GM23338 (cell line): ENCODE results near the gene CCDC81. TPM values are rescaled to one million over a fixed set of nuclear protein-coding genes. Genes with fewer than 3 reads are reported as not detected.

ENCODE experiments used
- ATAC-seq: fragments of 200-7000 bp; cut with Tn5 transposase; 3 replicates; pipeline ENCODE4 v1.9.1; 2020
- DNase-seq: peaks from one replicate; pipeline ENCODE4 v3.0.0-alpha.2; 2015; ENCODE audit warnings: low spot score
- H2AFZ ChIP-seq: fragments of 200-600 bp; sonication (generic); 2 replicates; pipeline ENCODE4 v1.8.0; 2016; ENCODE audit warnings: antibody characterized with exemption, mild to moderate bottlenecking, moderate library complexity
- H3F3A ChIP-seq: fragments of 200-600 bp; sonication (generic); replicated peaks from 2 replicates; pipeline ENCODE4 v1.8.0; 2017; ENCODE audit warnings: antibody characterized with exemption, mixed run types, low read depth
- H3K27ac ChIP-seq: fragments of 200-600 bp; sonication (generic); 2 replicates; pipeline ENCODE4 v1.6.1; 2016; ENCODE audit warnings: low read depth
- H3K27me3 ChIP-seq: fragments of 200-600 bp; sonication (generic); 2 replicates; pipeline ENCODE4 v1.8.0; 2016; ENCODE audit warnings: mild to moderate bottlenecking, mixed run types, moderate library complexity; ENCODE audit not compliant: insufficient read depth
- H3K36me3 ChIP-seq: fragments of 200-600 bp; sonication (generic); 2 replicates; pipeline ENCODE4 v1.8.0; 2016; ENCODE audit warnings: mild to moderate bottlenecking; ENCODE audit not compliant: insufficient read depth
- H3K4me1 ChIP-seq: fragments of 200-600 bp; sonication (generic); 2 replicates; pipeline ENCODE4 v1.8.0; 2016; ENCODE audit warnings: mild to moderate bottlenecking, moderate library complexity; ENCODE audit not compliant: insufficient read depth
- H3K4me2 ChIP-seq: fragments of 200-600 bp; sonication (generic); 2 replicates; pipeline ENCODE4 v1.7.1; 2017; ENCODE audit warnings: mixed run types
- H3K4me3 ChIP-seq: fragments of 200-600 bp; sonication (generic); 2 replicates; pipeline ENCODE4 v1.6.1; 2016; ENCODE audit warnings: mixed run types
- H3K79me2 ChIP-seq: fragments of 200-600 bp; sonication (generic); replicated peaks from 2 replicates; pipeline ENCODE4 v1.8.0; 2017; ENCODE audit warnings: mild to moderate bottlenecking; ENCODE audit not compliant: insufficient read depth
- H3K9me2 ChIP-seq: fragments of 200-600 bp; sonication (generic); 2 replicates; pipeline ENCODE4 v1.8.0; 2017; ENCODE audit not compliant: insufficient read depth
- H4K20me1 ChIP-seq: fragments of 200-600 bp; sonication (generic); replicated peaks from 2 replicates; pipeline ENCODE4 v1.8.0; 2017; ENCODE audit warnings: mild to moderate bottlenecking; ENCODE audit not compliant: insufficient read depth
- H3K27ac Mint-ChIP-seq: 2 replicates; pipeline ENCODE4 v1.8.0; 2020; ENCODE audit warnings: inconsistent platforms, mild to moderate bottlenecking, moderate library complexity, mixed read lengths
- H3K27me3 Mint-ChIP-seq: 3 replicates; pipeline ENCODE4 v1.8.0; 2022; ENCODE audit warnings: low read depth, mild to moderate bottlenecking, moderate library complexity, mixed read lengths, inconsistent platforms; ENCODE audit not compliant: insufficient read depth, poor library complexity
- H3K36me3 Mint-ChIP-seq: 3 replicates; pipeline ENCODE4 v1.8.0; 2021; ENCODE audit warnings: low read depth, mild to moderate bottlenecking, inconsistent platforms, moderate library complexity, mixed read lengths
- H3K4me1 Mint-ChIP-seq: 3 replicates; pipeline ENCODE4 v1.8.0; 2020; ENCODE audit warnings: mild to moderate bottlenecking, inconsistent platforms, mixed read lengths
- H3K4me3 Mint-ChIP-seq: 3 replicates; pipeline ENCODE4 v1.8.0; 2021; ENCODE audit warnings: moderate library complexity, mild to moderate bottlenecking, inconsistent platforms, mixed read lengths
- H3K9me3 Mint-ChIP-seq: 3 replicates; pipeline ENCODE4 v1.8.0; 2020; ENCODE audit warnings: moderate library complexity, mild to moderate bottlenecking, inconsistent platforms, mixed read lengths
- CREB1 ChIP-seq: fragments of 250-450 bp; sonication (Bioruptor Pico); IDR thresholded peaks from 2 replicates; pipeline ENCODE4 v1.5.0; 2020; ENCODE audit warnings: low read depth, mild to moderate bottlenecking, moderate library complexity
- EZH2phosphoT487 ChIP-seq: fragments of 200-600 bp; sonication (generic); IDR thresholded peaks from one replicate; pipeline ENCODE4 v1.8.1; 2018; ENCODE audit warnings: antibody characterized with exemption; ENCODE audit not compliant: unreplicated experiment
- JUNB ChIP-seq: IDR thresholded peaks from one replicate; pipeline ENCODE4 v1.6.1; 2016; ENCODE audit warnings: antibody characterized with exemption; ENCODE audit not compliant: unreplicated experiment
- NANOG ChIP-seq: IDR thresholded peaks from 2 replicates; pipeline ENCODE4 v1.6.1; 2016; ENCODE audit warnings: antibody characterized with exemption, borderline replicate concordance
- POLR2AphosphoS5 ChIP-seq: IDR thresholded peaks from 2 replicates; pipeline ENCODE4 v1.6.1; 2016; ENCODE audit warnings: antibody characterized with exemption, low read depth
- STAT1 ChIP-seq: IDR thresholded peaks from one replicate; pipeline ENCODE4 v1.6.1; 2016; ENCODE audit warnings: antibody characterized with exemption; ENCODE audit not compliant: unreplicated experiment
- ZNF331 ChIP-seq: fragments of 250-450 bp; sonication (Bioruptor Pico); IDR thresholded peaks from 2 replicates; pipeline ENCODE4 v1.5.0; 2020; ENCODE audit warnings: low read depth, mild to moderate bottlenecking, moderate library complexity
- polyA plus RNA-seq: library from polyadenylated mRNA; unstranded; fragments of >200 nt; fragmentation: Nextera tagmentation; extraction: Ambion mirVana; gene quantifications from 2 replicates; pipeline ENCODE4 v1.2.1, GENCODE V29; 2016
- total RNA-seq: library from RNA; depleted of rRNA; stranded (reverse); fragments of >200 nt; shearing (Covaris generic); gene quantifications from 2 replicates; pipeline ENCODE4 v1.2.3, GENCODE V29; 2014
- TF ChIP-seq, protein P1 (sequence below), 2 experiments: fragments of 200-600 bp in 1 of 2; sonication (generic) in 1 of 2; conservative IDR thresholded peaks; 2 replicates each; pipeline versions ENCODE4 v1.5.1 to v1.6.1; 2016 to 2017; ENCODE audit warnings: antibody characterized with exemption in 2 of 2, low read depth in 2 of 2, mild to moderate bottlenecking in 2 of 2, moderate library complexity in 1 of 2
- TF ChIP-seq, protein P2 (sequence below): IDR thresholded peaks from one replicate; pipeline ENCODE4 v1.6.1; 2018; ENCODE audit warnings: antibody characterized with exemption; ENCODE audit not compliant: unreplicated experiment
- TF ChIP-seq, protein P3 (sequence below): IDR thresholded peaks from 2 replicates; pipeline ENCODE4 v1.6.1; 2016; ENCODE audit warnings: antibody characterized with exemption

CCDC81 gene
- total and polyA plus RNA-seq, 2 experiments from 2014 or later = 0.37 to 4.3 TPM

DNA sequence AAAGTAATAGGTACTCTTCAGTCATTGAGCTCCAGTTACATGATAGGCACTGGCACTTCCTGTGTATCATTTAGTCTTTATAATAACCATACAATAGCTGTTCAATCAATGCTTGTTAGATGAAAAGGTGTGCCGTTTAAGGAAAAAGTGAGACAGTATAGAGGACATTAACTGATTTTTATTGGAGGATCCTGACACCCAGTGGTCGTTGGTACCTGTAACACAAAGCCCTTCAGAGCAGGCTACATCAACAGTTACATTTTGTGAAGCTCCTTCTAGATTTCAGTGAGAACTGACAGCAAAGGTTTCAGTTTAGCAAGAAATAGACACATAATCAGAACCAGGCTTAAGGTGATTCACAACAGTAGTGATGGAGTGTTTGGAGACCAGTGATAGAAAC is 44.2 kb downstream of the CCDC81 start:
- Histone ChIP-seq H3K79me2 (no peaks in the 10 kb centered on the region), H4K20me1 (no peaks in the 10 kb centered on the region), H3K27me3 (no peaks in the 10 kb centered on the region), H3F3A (no peaks in the 10 kb centered on the region), H3K9me2 (no peaks in the 10 kb centered on the region), H3K4me2 (no peak overlapping the region), H3K27ac (no peak overlapping the region), H3K36me3 (no peaks in the 10 kb centered on the region), H3K4me1 (no peaks in the 10 kb centered on the region), H3K4me3 (no peak overlapping the region), H2AFZ (no peak overlapping the region)
- Mint-ChIP-seq H3K27me3 (peaks cover 1% of the 10 kb centered on the region), H3K9me3 (no peaks in the 10 kb centered on the region), H3K4me3 (no peak overlapping the region), H3K4me1 (peaks cover 8% of the 10 kb centered on the region; the same call in 1 of the 3 replicates), H3K27ac (no peak overlapping the region), H3K36me3 (no peaks in the 10 kb centered on the region)
- peak; percentile 43 for DNase-seq
- peak; percentile 64 for ATAC-seq
- TF ChIP-seq, protein P1, sequence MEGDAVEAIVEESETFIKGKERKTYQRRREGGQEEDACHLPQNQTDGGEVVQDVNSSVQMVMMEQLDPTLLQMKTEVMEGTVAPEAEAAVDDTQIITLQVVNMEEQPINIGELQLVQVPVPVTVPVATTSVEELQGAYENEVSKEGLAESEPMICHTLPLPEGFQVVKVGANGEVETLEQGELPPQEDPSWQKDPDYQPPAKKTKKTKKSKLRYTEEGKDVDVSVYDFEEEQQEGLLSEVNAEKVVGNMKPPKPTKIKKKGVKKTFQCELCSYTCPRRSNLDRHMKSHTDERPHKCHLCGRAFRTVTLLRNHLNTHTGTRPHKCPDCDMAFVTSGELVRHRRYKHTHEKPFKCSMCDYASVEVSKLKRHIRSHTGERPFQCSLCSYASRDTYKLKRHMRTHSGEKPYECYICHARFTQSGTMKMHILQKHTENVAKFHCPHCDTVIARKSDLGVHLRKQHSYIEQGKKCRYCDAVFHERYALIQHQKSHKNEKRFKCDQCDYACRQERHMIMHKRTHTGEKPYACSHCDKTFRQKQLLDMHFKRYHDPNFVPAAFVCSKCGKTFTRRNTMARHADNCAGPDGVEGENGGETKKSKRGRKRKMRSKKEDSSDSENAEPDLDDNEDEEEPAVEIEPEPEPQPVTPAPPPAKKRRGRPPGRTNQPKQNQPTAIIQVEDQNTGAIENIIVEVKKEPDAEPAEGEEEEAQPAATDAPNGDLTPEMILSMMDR (conservative IDR thresholded peaks at IDR 0.05; ENCODE audit: low read depth in 2 of 2) = peak; percentile 38 to 64
- no peak for TF ChIP-seq ZNF331 (CRISPR knock-in tag)
- no peak for TF ChIP-seq CREB1
- no peak for TF ChIP-seq POLR2AphosphoS5
- TF ChIP-seq, protein P2, sequence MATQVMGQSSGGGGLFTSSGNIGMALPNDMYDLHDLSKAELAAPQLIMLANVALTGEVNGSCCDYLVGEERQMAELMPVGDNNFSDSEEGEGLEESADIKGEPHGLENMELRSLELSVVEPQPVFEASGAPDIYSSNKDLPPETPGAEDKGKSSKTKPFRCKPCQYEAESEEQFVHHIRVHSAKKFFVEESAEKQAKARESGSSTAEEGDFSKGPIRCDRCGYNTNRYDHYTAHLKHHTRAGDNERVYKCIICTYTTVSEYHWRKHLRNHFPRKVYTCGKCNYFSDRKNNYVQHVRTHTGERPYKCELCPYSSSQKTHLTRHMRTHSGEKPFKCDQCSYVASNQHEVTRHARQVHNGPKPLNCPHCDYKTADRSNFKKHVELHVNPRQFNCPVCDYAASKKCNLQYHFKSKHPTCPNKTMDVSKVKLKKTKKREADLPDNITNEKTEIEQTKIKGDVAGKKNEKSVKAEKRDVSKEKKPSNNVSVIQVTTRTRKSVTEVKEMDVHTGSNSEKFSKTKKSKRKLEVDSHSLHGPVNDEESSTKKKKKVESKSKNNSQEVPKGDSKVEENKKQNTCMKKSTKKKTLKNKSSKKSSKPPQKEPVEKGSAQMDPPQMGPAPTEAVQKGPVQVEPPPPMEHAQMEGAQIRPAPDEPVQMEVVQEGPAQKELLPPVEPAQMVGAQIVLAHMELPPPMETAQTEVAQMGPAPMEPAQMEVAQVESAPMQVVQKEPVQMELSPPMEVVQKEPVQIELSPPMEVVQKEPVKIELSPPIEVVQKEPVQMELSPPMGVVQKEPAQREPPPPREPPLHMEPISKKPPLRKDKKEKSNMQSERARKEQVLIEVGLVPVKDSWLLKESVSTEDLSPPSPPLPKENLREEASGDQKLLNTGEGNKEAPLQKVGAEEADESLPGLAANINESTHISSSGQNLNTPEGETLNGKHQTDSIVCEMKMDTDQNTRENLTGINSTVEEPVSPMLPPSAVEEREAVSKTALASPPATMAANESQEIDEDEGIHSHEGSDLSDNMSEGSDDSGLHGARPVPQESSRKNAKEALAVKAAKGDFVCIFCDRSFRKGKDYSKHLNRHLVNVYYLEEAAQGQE = no peak
- no peak for TF ChIP-seq EZH2phosphoT487
- no peak for TF ChIP-seq JUNB
- TF ChIP-seq STAT1 = no peak

DNA sequence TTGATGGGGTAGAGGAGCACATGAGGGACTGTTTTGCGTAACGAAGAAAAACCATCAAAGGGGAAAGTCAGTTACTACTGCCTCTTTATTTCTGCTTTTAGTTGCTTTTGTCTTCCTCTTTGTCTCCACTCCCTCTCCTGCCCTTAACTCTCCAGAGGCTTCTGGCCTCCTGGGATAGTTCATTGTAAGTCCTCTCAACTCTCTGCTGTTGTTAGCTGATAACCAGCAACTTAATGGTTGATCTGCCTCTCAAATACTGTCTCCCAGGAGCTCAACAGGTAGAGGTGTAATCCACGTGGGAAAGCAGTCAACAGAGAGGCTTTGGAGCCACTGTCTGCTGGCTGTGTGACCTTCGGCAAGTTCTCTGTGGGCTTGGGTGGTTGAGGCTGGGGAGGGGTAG is 47.3 kb downstream of the CCDC81 start:
- Histone ChIP-seq H4K20me1 (no peaks in the 10 kb centered on the region), H2AFZ (no peak overlapping the region), H3K79me2 (no peaks in the 10 kb centered on the region), H3F3A (no peaks in the 10 kb centered on the region), H3K4me3 (no peak overlapping the region), H3K9me2 (no peaks in the 10 kb centered on the region), H3K27ac (no peak overlapping the region), H3K27me3 (no peaks in the 10 kb centered on the region), H3K4me1 (no peaks in the 10 kb centered on the region), H3K4me2 (no peak overlapping the region), H3K36me3 (no peaks in the 10 kb centered on the region)
- ATAC-seq = peak; percentile 31; the same call in 1 of the 3 replicates
- H3K27me3 Mint-ChIP-seq = peaks cover 1% of the 10 kb centered on the region
- H3K4me3 Mint-ChIP-seq = no peak overlapping the region
- DNase-seq = no peak
- H3K9me3 Mint-ChIP-seq = no peaks in the 10 kb centered on the region
- H3K4me1 Mint-ChIP-seq = 0 out of 3 replicates have a peak, but pooled peaks cover 4% of the 10 kb centered on the region
- H3K27ac Mint-ChIP-seq = no peak overlapping the region
- H3K36me3 Mint-ChIP-seq = no peaks in the 10 kb centered on the region
- TF ChIP-seq EZH2phosphoT487 (no peak), JUNB (no peak), ZNF331 (CRISPR knock-in tag) (no peak), NANOG (no peak)
- TF ChIP-seq, protein P3, sequence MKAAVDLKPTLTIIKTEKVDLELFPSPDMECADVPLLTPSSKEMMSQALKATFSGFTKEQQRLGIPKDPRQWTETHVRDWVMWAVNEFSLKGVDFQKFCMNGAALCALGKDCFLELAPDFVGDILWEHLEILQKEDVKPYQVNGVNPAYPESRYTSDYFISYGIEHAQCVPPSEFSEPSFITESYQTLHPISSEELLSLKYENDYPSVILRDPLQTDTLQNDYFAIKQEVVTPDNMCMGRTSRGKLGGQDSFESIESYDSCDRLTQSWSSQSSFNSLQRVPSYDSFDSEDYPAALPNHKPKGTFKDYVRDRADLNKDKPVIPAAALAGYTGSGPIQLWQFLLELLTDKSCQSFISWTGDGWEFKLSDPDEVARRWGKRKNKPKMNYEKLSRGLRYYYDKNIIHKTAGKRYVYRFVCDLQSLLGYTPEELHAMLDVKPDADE = no peak
